ENCODE data around the gene RNF113B. TPM values are rescaled to one million over a fixed set of nuclear protein-coding genes. Genes with fewer than 3 reads are reported as not detected.

The RNF113B gene
- not detected in 2 replicates for total RNA-seq (2014; rRNA removed; shearing (Covaris generic))
- 0.19 and 0.21 TPM in 2 replicates for polyA plus RNA-seq (2016; fragmentation: Nextera tagmentation; extraction: Ambion mirVana)
- long read RNA-seq = 0 reads

GRCh38 chr13:98176777-98177608 lies at the start of gene RNF113B:
Gene RNF113B, minus strand, starts transcription at chr13:98177269. Its CDS starts 33 bp downstream, at chr13:98177236.
- peaks cover 6% of the 10 kb centered on the region; the same call in 1 of the 2 replicates for H3K9me2 ChIP-seq (ENCODE audit: insufficient read depth)
- H4K20me1 ChIP-seq (replicated peaks; ENCODE audit: insufficient read depth) = no peaks in the 10 kb centered on the region
- Mint-ChIP-seq H3K9me3 (no peaks in the 10 kb centered on the region; the same call in 2 of the 3 replicates), H3K4me3 (no peak within 1 kb of the TSS), H3K27me3 (ENCODE audit: insufficient read depth, low read depth, poor library complexity) (peaks cover 2% of the 10 kb centered on the region), H3K27ac (no peak within 1 kb of the TSS; the same call in 1 of the 2 replicates), H3K4me1 (peaks cover 50% of the 10 kb centered on the region), H3K36me3 (ENCODE audit: low read depth) (peaks cover 20% of the 10 kb centered on the region)
- no peak for ATAC-seq
- no peak within 1 kb of the TSS for H2AFZ ChIP-seq
- H3F3A ChIP-seq (replicated peaks; ENCODE audit: low read depth) = no peaks in the 10 kb centered on the region; the same call in 1 of the 2 replicates
- TF ChIP-seq EZH2phosphoT487 (IDR thresholded peaks at IDR 0.05; ENCODE audit: unreplicated experiment) = no peak
- TF ChIP-seq ZNF114 (CRISPR knock-in tag; IDR thresholded peaks at IDR 0.05) = no peak
- TF ChIP-seq STAT1 (IDR thresholded peaks at IDR 0.05; ENCODE audit: unreplicated experiment) = no peak
- TF ChIP-seq ZNF331 (CRISPR knock-in tag; IDR thresholded peaks at IDR 0.05; ENCODE audit: low read depth) = no peak
- TF ChIP-seq POLR2AphosphoS5 (IDR thresholded peaks at IDR 0.05; ENCODE audit: low read depth) = no peak
- TF ChIP-seq EZH2 (IDR thresholded peaks at IDR 0.05; ENCODE audit: low read depth, unreplicated experiment) = no peak
- no peak for TF ChIP-seq ZNF462 (CRISPR knock-in tag; IDR thresholded peaks at IDR 0.05)
- no peak for TF ChIP-seq REST (IDR thresholded peaks at IDR 0.05; ENCODE audit: unreplicated experiment)
- no peak for TF ChIP-seq JUNB (IDR thresholded peaks at IDR 0.05; ENCODE audit: unreplicated experiment)
- TF ChIP-seq NANOG (IDR thresholded peaks at IDR 0.05; ENCODE audit: borderline replicate concordance) = no peak
- TF ChIP-seq CTCF (conservative IDR thresholded peaks at IDR 0.05; ENCODE audit: low read depth in 2 of 2) = no peak
- H3K27ac ChIP-seq (ENCODE audit: low read depth) = no peak within 1 kb of the TSS
- no peak within 1 kb of the TSS for H3K4me2 ChIP-seq
- peaks cover 58% of the 10 kb centered on the region for H3K4me1 ChIP-seq (ENCODE audit: insufficient read depth)
- peaks cover 81% of the 10 kb centered on the region for H3K79me2 ChIP-seq (replicated peaks; ENCODE audit: insufficient read depth)
- no peak within 1 kb of the TSS for H3K4me3 ChIP-seq
- no peaks in the 10 kb centered on the region for H3K27me3 ChIP-seq (ENCODE audit: insufficient read depth)
- DNase-seq (ENCODE audit: low spot score) = no peak
- no peaks in the 10 kb centered on the region for H3K36me3 ChIP-seq (ENCODE audit: insufficient read depth)
